HFFc6 (cell line): ENCODE measurements around the gene G3BP1. TPM values are rescaled to one million over a fixed set of nuclear protein-coding genes. Genes with fewer than 3 reads are reported as not detected.

Source experiments
- DNase-seq: peaks from one replicate; pipeline ENCODE4 v3.0.0-alpha.2; 2018
- H3K27ac Mint-ChIP-seq: 2 replicates; pipeline ENCODE4 v1.8.0; 2020; ENCODE audit warnings: mild to moderate bottlenecking, mixed read lengths
- H3K27me3 Mint-ChIP-seq: 2 replicates; pipeline ENCODE4 v1.8.0; 2021; ENCODE audit warnings: mild to moderate bottlenecking, moderate library complexity, mixed read lengths; ENCODE audit not compliant: insufficient read depth
- H3K36me3 Mint-ChIP-seq: 2 replicates; pipeline ENCODE4 v1.8.0; 2021; ENCODE audit warnings: low read depth, mixed read lengths
- H3K4me1 Mint-ChIP-seq: 2 replicates; pipeline ENCODE4 v1.8.0; 2020; ENCODE audit warnings: low read depth, mixed read lengths
- H3K4me3 Mint-ChIP-seq: 2 replicates; pipeline ENCODE4 v1.8.0; 2020; ENCODE audit warnings: mild to moderate bottlenecking, moderate library complexity, mixed read lengths
- H3K9me3 Mint-ChIP-seq: 2 replicates; pipeline ENCODE4 v1.8.0; 2020; ENCODE audit warnings: mild to moderate bottlenecking, mixed read lengths
- CTCF ChIP-seq: fragments of 200-600 bp; sonication (generic); IDR thresholded peaks from 2 replicates; pipeline ENCODE4 v1.5.0; 2021; ENCODE audit warnings: antibody characterized with exemption, mild to moderate bottlenecking
- total RNA-seq, 6 experiments: library from RNA; stranded (reverse); fragmentation: NEBNext Ultra II Directional; extraction: Animal tissue kit (Norgen Biotek cat#: 25700); gene quantifications; 2 replicates in 1 of 6; 3 replicates in 5 of 6; pipeline ENCODE4 v1.2.3, GENCODE V29; 2021

G3BP1 gene
- total RNA-seq, 6 experiments from 2014 or later = 242 to 284 (median 245) TPM

- peaks cover 14% of the 10 kb centered on the region for H3K9me3 Mint-ChIP-seq
Measured at GRCh38 chr5:151733358-151734063, 38.2 kb upstream of the G3BP1 start.

GRCh38 chr5:151734064-151734408 is 37.7 kb upstream of the G3BP1 start:
- peaks cover 13% of the 10 kb centered on the region for H3K36me3 Mint-ChIP-seq
- H3K9me3 Mint-ChIP-seq = peaks cover 14% of the 10 kb centered on the region
- TF ChIP-seq CTCF = no peak
- peak overlapping the region; percentile 45 for H3K27ac Mint-ChIP-seq
- no peaks in the 10 kb centered on the region for H3K27me3 Mint-ChIP-seq
- no peak overlapping the region for H3K4me3 Mint-ChIP-seq
- DNase-seq = no peak
- H3K4me1 Mint-ChIP-seq = peaks cover 53% of the 10 kb centered on the region

More at GRCh38 chr5:151733358-151734063, 38.2 kb upstream of the G3BP1 start:
- TF ChIP-seq CTCF = no peak
- DNase-seq = peak; percentile 82
- Mint-ChIP-seq H3K4me1 (peaks cover 47% of the 10 kb centered on the region), H3K27ac (peak overlapping the region; percentile 45), H3K4me3 (no peak overlapping the region), H3K36me3 (peaks cover 13% of the 10 kb centered on the region), H3K27me3 (no peaks in the 10 kb centered on the region)

GRCh38 chr5:151735646-151736045 is 36.1 kb upstream of the G3BP1 start:
- no peaks in the 10 kb centered on the region for H3K27me3 Mint-ChIP-seq
- no peak for TF ChIP-seq CTCF
- H3K36me3 Mint-ChIP-seq = no peaks in the 10 kb centered on the region
- peaks cover 58% of the 10 kb centered on the region for H3K4me1 Mint-ChIP-seq
- H3K27ac Mint-ChIP-seq = no peak overlapping the region
- DNase-seq = no peak
- H3K9me3 Mint-ChIP-seq = no peaks in the 10 kb centered on the region
- no peak overlapping the region for H3K4me3 Mint-ChIP-seq

GRCh38 chr5:151737431-151737830 is 34.3 kb upstream of the G3BP1 start:
- no peak for TF ChIP-seq CTCF
- Mint-ChIP-seq H3K4me1 (peaks cover 76% of the 10 kb centered on the region), H3K9me3 (no peaks in the 10 kb centered on the region), H3K36me3 (peaks cover 2% of the 10 kb centered on the region), H3K27ac (no peak overlapping the region), H3K27me3 (no peaks in the 10 kb centered on the region; the same call in 1 of the 2 replicates), H3K4me3 (no peak overlapping the region)
- DNase-seq = no peak

GRCh38 chr5:151738125-151738848 is 33.5 kb upstream of the G3BP1 start:
- no peak for TF ChIP-seq CTCF
- Mint-ChIP-seq H3K4me1 (peaks cover 78% of the 10 kb centered on the region), H3K36me3 (peaks cover 8% of the 10 kb centered on the region), H3K27me3 (no peaks in the 10 kb centered on the region; the same call in 1 of the 2 replicates), H3K9me3 (no peaks in the 10 kb centered on the region), H3K27ac (peak overlapping the region; percentile 95), H3K4me3 (peak overlapping the region; percentile 54)
- DNase-seq = peak; percentile 40
